CD4-positive, alpha-beta T cell treated with Interleukin-15 for 1 hour (primary cell): ENCODE measurements around the gene ELK3.
A peak's percentile ranks its signal among the peaks of the same experiment; 100 is the strongest.

ENCODE experiments used
- DNase-seq: peaks from one replicate; pipeline ENCODE4 v3.0.0-alpha.2; 2020

The ELK3 gene

DNA sequence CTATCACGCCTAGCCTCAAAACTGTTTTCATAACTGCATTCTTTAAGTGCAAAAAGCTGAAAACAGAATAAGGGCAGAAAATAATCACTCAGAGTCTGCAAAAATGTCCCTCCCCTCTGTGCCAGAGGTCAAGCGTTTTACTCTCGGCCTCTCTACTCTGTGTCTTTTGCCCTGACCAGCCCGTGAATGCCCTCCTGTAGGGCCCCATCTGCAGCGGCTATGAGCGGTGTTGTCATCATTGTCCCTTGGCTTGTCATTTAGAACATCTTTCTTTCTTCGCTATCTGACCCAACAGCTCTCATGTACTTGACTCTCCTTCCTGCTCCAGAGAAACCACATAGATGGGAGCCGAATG, 21.7 kb downstream of the ELK3 start:
- DNase-seq: no peak

DNA sequence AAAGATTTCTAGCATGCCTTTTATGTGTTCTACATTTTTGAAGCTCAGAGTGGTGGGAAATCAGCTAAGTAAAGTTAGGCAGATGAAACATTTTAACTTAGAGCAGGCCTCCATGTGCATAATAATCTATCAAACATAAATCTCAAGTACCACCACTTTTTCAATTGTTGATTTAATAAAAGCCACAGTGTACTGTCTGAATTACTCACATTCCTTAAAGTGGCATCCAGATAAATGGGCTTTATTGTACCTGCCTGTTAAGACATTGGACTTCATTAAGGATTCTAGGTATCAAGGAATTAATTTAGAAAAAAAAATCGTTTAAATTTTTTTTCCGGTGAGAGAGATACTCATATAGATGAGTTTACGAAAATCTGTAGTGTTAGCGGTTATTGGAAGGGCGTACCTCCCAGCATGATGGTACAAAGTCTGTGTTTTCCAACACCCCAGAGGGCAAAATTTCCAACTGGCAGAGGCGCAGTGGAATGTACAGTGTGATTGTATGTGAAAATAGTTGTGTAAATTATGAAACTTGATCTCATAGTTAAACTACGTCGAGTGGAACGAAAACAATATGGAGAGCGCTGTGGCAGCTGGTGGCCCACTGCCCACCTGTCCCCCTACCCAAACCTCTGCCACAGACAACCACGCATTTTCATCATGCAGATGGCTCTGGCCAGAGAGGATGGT, 25.0 kb downstream of the ELK3 start:
- DNase-seq: no peak

DNA sequence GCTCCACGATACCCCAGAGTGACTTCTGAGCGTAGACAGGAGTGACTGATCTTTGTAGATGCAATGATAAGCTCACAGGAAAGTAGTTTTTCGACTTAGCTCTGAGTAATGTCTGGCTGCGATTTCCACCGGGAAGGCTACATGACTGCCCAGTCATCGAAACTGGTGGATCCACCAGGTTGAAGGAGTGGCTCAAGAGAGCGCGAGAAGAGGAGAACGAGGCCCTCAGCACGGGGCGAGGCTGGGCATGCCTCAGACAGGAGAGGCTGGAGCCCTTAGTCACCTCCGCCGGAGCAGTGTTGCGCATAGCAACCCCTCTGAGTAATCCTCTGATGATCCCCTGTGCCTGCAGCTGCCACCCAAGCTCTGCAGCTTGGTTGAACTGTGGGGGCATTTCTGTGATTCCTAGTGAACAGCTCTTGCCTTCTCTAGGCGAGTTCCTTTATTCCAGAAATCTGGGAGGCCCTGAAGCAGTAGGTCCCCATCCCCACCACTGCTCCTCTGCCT, 25.6 kb downstream of the ELK3 start:
- no peak for DNase-seq

GRCh38 chr12:96220902-96221301, 26.7 kb downstream of the ELK3 start:
- no peak for DNase-seq

DNA sequence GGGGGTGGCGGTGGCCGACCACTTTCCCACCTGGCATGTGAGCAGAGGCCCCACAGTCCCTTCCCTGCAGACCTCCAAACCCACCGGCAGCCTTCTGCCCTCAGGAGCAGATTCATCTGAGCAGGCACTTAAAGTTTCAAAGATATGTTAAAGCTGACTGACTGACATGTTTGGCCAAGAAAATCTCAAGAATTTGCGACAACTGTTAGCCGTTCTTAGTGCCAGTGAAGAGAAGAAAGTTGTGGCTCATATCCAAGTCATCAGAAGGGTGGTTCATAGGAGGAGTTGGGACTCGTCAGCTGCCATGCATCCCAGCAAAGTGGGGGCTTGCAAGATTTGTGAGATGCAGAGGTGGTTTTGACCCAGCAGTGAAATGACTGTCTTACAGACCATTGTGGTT, 27.2 kb downstream of the ELK3 start:
- DNase-seq: no peak

DNA sequence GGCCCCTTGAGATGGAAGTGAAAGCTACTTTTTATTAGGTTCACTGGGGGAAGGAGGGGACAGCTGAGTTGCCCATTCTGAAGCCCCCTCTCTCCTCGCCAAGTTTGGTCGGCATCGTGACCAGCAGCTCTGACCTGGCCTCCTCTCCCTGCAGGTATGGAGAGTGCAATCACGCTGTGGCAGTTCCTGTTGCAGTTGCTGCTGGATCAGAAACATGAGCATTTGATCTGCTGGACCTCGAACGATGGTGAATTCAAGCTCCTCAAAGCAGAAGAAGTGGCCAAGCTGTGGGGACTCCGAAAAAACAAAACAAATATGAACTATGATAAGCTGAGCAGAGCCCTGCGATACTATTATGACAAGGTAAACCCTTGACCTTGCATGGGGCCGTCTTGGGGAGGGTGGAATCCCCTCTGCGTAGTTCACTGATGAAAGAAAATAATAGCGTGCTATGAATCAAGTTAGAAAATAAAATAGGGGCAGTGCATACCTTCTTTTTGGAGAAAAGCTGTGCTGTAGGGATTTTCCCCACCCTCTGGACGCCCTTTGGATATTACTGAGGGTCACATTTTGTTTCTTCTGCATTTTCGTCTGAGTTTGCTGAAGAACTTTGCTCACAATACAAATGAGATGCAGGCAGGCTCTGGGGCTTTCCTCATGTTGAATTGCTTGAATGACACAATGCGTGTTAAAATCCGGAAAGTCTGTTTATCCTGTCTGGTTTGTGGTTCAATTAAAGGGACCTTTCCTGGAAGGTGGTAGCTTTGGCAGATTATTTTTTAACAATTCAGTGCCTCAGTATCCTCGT, 29.4 kb downstream of the ELK3 start:
- no peak for DNase-seq

GRCh38 chr12:96224219-96224615, 30.0 kb downstream of the ELK3 start:
- DNase-seq: no peak

GRCh38 chr12:96225044-96225855, 31.1 kb downstream of the ELK3 start:
- DNase-seq: no peak

- no peak for DNase-seq
Observed at GRCh38 chr12:96225994-96226399, 31.8 kb downstream of the ELK3 start.

DNA sequence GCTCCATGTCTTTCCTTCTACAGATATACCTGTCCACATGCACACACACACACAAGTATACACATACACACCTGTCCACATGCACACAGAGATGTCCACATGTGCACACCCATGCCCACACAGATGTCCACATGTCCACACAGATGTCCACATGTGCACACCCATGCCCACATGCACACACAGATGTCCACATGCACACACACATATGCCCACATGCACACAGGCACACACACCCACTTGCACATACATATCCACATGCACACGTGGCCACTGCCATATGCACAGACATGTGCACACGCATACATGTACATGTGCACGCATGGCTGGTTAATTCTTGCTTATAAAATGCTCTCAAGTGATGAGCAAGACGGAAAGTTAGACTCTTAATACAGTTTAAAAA, 32.2 kb downstream of the ELK3 start:
- no peak for DNase-seq

DNA sequence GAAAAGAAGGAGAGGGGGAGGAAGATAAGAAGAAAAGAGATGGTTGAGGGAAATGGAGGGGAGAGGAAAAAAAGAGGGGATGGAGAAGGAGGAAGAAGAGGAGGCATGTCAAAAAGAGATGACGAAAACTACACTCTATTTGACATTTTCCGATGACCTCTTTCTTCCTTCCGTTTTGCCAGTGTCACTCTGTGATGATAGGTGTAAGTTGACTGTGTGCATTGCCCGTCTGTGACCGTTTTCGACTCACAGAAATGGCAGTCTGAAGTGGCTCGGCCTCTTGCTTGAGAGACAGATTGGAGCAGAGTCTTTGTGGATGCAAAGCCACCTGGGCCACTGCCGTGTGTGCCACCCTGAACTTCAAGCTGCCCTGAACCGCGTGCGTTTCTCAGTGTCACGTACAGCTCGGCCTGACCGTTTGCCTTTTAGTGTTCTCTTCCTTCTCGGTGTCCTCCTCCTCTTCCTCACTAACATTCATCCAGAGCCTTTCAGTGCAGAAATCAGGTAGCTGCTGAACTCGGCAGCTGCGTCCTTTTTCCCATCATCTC, 32.7 kb downstream of the ELK3 start:
- DNase-seq: no peak

GRCh38 chr12:96227365-96228106, 33.4 kb downstream of the ELK3 start:
- DNase-seq: no peak

- DNase-seq: no peak
Observed at GRCh38 chr12:96228566-96229248, 34.5 kb downstream of the ELK3 start.

- no peak for DNase-seq
Observed at GRCh38 chr12:96230646-96231045, 36.5 kb downstream of the ELK3 start.

GRCh38 chr12:96233168-96233567, 39.0 kb downstream of the ELK3 start:
- DNase-seq: no peak

DNA sequence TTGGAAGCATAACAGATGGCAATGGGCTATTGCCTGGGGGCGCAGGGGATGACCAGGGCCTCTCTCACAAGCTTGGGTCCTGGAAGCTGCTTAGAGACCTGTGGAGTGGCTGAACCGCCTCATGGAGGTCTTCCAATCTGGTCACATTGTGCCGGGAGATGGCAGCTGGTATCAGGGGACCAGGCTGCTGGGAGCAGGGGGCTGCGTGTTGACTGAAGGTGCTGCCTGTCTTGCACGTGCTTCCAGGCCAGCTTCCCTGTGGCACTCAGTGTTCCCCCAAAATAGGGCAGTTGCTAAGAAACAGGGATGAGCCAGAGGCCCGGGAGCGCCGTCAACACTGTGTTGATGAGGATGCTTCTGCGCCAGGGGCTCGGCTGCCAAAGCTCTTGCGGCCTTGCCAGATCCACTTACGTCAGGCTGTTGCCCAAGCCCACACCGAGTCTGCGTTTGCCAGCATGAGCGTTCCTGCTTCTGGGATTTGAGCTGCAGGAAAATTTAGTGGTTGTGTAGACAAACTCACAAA, 39.8 kb downstream of the ELK3 start:
- DNase-seq: no peak

GRCh38 chr12:96234591-96235483, 40.7 kb downstream of the ELK3 start:
- DNase-seq: no peak

DNA sequence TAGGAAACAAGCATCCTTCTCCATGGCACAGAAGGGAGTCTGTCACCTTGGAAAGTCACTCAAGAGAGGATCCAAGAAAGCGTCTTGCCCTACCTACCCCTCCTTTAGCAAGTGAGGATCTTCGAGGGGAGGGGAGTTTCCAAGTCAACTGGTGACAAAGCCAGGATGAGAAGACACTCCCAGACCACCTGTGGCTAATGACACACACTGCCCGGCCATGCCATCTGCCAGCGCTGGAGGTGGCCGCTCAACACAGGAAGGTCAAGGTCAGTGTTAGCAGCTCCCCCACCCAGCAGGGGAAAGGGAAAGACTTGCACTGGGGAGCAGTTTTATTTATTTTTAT, 41.3 kb downstream of the ELK3 start:
- no peak for DNase-seq

- peak; percentile 52 for DNase-seq
Observed at GRCh38 chr12:96236221-96236822, 42.1 kb downstream of the ELK3 start.

GRCh38 chr12:96237035-96237434, 42.9 kb downstream of the ELK3 start:
- no peak for DNase-seq
